Hepatocyte (in vitro differentiated cells): ENCODE results near the gene CDK9. TPM values are rescaled to one million over a fixed set of nuclear protein-coding genes. Genes with fewer than 3 reads are reported as not detected.
"Not testable (repeated sequence)": the region's sequence is repeated elsewhere in the genome, so short reads cannot be mapped to it uniquely, and the experiment has no call there.

Experiments
- DNase-seq: peaks from one replicate; pipeline ENCODE4 v3.0.0-alpha.2; 2016; ENCODE audit warnings: low spot score
- H2AFZ ChIP-seq: fragments of 200-600 bp; sonication (generic); 2 replicates; pipeline ENCODE4 v1.6.0; 2016; ENCODE audit warnings: antibody characterized with exemption, mild to moderate bottlenecking
- H3K27ac ChIP-seq: fragments of 200-600 bp; sonication (generic); 2 replicates; pipeline ENCODE4 v1.5.1; 2016; ENCODE audit warnings: mild to moderate bottlenecking
- H3K27me3 ChIP-seq: fragments of 200-600 bp; sonication (generic); 2 replicates; pipeline ENCODE4 v1.6.1; 2016
- H3K36me3 ChIP-seq: fragments of 200-600 bp; sonication (generic); replicated peaks from 2 replicates; pipeline ENCODE4 v1.5.1; 2016; ENCODE audit warnings: low read depth; ENCODE audit not compliant: insufficient read depth
- H3K4me1 ChIP-seq: fragments of 200-600 bp; sonication (generic); 2 replicates; pipeline ENCODE4 v1.5.1; 2016; ENCODE audit warnings: mild to moderate bottlenecking, moderate library complexity; ENCODE audit not compliant: insufficient read depth
- H3K4me2 ChIP-seq: fragments of 200-600 bp; sonication (generic); 2 replicates; pipeline ENCODE4 v1.6.0; 2016
- H3K4me3 ChIP-seq: fragments of 200-600 bp; sonication (generic); 2 replicates; pipeline ENCODE4 v1.5.1; 2016; ENCODE audit warnings: mild to moderate bottlenecking
- H3K79me2 ChIP-seq: fragments of 200-600 bp; sonication (generic); 2 replicates; pipeline ENCODE4 v1.6.0; 2017; ENCODE audit warnings: mild to moderate bottlenecking
- H3K9me2 ChIP-seq: fragments of 200-600 bp; sonication (generic); replicated peaks from 2 replicates; pipeline ENCODE4 v1.6.0; 2017; ENCODE audit warnings: mild to moderate bottlenecking; ENCODE audit not compliant: insufficient read depth
- H3K9me3 ChIP-seq: fragments of 200-600 bp; sonication (generic); 2 replicates; pipeline ENCODE4 v1.5.1; 2016; ENCODE audit warnings: low read depth, mild to moderate bottlenecking
- H4K20me1 ChIP-seq: fragments of 200-600 bp; sonication (generic); 2 replicates; pipeline ENCODE4 v1.6.0; 2016; ENCODE audit warnings: mild to moderate bottlenecking; ENCODE audit not compliant: insufficient read depth, poor library complexity, severe bottlenecking
- EZH2 ChIP-seq: fragments of 200-600 bp; sonication (generic); IDR thresholded peaks from 2 replicates; pipeline ENCODE4 v1.6.1; 2016; ENCODE audit warnings: antibody characterized with exemption, mild to moderate bottlenecking, borderline replicate concordance
- EZH2phosphoT487 ChIP-seq: fragments of 200-600 bp; sonication (generic); IDR thresholded peaks from one replicate; pipeline ENCODE4 v1.6.1; 2018; ENCODE audit warnings: antibody characterized with exemption, mild to moderate bottlenecking, low read depth, moderate library complexity; ENCODE audit not compliant: unreplicated experiment, severe bottlenecking
- WGBS: methylation state at CpG from one replicate; pipeline ENCODE4 v1.1.6; 2016; ENCODE audit warnings: low lambda C conversion rate; ENCODE audit errors: missing lambda C conversion rate; 5-methylcytosine and 5-hydroxymethylcytosine counted together
- polyA plus RNA-seq: library from polyadenylated mRNA; unstranded; fragments of >200 nt; fragmentation: Nextera tagmentation; extraction: Ambion mirVana; gene quantifications from 2 replicates; pipeline ENCODE4 v1.2.1, GENCODE V29; 2016
- total RNA-seq: library from RNA; depleted of rRNA; stranded (reverse); fragments of >200 nt; gene quantifications from 2 replicates; pipeline ENCODE4 v1.2.3, GENCODE V29; 2014
- TF ChIP-seq, protein P1 (sequence below): fragments of 200-600 bp; sonication (generic); IDR thresholded peaks from 2 replicates; pipeline ENCODE4 v1.5.1; 2016; ENCODE audit warnings: antibody characterized with exemption, mild to moderate bottlenecking; ENCODE audit not compliant: poor library complexity

CDK9 gene
- total and polyA plus RNA-seq, 2 experiments from 2014 or later = 84.6 to 91.4 TPM

DNA sequence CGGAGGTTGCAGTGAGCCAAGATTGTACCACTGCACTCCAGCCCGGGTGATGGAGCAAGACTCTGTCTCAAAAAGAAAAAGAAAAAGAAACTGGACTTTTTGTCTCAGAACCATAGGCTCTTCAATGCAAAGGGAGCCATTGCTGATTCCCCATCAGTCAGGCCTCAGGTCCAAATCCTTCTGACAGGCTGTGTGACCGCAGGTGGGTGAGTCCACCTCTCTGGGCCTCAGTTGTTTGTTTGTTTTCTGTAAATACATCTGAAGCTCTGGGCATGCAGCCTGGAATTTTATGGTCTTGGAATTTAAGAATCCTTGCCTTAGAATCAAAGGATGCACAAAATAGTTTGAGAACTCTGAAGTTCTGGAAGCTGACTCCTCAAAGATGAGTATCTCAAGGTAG, 29.6 kb upstream of the CDK9 start:
- H4K20me1 ChIP-seq = no peaks in the 10 kb centered on the region
- H3K27me3 ChIP-seq = peaks cover 47% of the 10 kb centered on the region
- TF ChIP-seq EZH2 = no peak
- no peak for TF ChIP-seq EZH2phosphoT487
- TF ChIP-seq, protein P1, sequence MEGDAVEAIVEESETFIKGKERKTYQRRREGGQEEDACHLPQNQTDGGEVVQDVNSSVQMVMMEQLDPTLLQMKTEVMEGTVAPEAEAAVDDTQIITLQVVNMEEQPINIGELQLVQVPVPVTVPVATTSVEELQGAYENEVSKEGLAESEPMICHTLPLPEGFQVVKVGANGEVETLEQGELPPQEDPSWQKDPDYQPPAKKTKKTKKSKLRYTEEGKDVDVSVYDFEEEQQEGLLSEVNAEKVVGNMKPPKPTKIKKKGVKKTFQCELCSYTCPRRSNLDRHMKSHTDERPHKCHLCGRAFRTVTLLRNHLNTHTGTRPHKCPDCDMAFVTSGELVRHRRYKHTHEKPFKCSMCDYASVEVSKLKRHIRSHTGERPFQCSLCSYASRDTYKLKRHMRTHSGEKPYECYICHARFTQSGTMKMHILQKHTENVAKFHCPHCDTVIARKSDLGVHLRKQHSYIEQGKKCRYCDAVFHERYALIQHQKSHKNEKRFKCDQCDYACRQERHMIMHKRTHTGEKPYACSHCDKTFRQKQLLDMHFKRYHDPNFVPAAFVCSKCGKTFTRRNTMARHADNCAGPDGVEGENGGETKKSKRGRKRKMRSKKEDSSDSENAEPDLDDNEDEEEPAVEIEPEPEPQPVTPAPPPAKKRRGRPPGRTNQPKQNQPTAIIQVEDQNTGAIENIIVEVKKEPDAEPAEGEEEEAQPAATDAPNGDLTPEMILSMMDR = no peak
- 100% methylated on average over 3 of the region's 3 CpGs for WGBS
- H3K9me2 ChIP-seq = no peaks in the 10 kb centered on the region
- H3K4me1 ChIP-seq = no peaks in the 10 kb centered on the region
- no peak overlapping the region for H3K4me2 ChIP-seq
- no peak overlapping the region for H3K4me3 ChIP-seq
- H3K9me3 ChIP-seq = no peaks in the 10 kb centered on the region
- no peaks in the 10 kb centered on the region for H3K79me2 ChIP-seq
- H3K36me3 ChIP-seq = no peaks in the 10 kb centered on the region
- H3K27ac ChIP-seq = no peak overlapping the region
- no peak overlapping the region for H2AFZ ChIP-seq
- no peak for DNase-seq

DNA sequence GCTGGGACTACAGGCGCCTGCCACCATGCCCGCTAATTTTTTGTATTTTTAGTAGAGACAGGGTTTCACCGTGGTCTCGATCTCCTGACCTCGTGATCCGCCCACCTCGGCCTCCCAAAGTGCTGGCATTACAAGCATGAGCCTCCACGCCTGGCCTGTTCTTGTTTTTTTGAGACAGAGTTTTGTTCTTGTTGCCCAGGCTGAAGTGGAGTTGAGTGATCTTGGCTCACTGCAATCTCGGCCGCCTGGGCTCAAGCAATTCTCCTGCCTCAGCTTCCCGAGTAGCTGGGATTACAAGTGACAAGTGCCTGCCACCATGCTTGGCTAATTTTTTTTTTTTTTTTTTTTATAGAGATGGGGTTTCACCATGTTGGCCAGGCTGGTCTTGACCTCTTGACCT, 29.1 kb upstream of the CDK9 start:
- H3K4me1 ChIP-seq, H4K20me1 ChIP-seq, DNase-seq, H3K9me3 ChIP-seq, H3K4me3 ChIP-seq, H3K27ac ChIP-seq, H3K79me2 ChIP-seq, H3K36me3 ChIP-seq, H3K4me2 ChIP-seq, H3K9me2 ChIP-seq, H2AFZ ChIP-seq: not testable (repeated sequence)
- WGBS = 87% methylated on average over 11 of the region's 11 CpGs
- peaks cover 47% of the 10 kb centered on the region for H3K27me3 ChIP-seq

GRCh38 chr9:127758843-127759242, 27.0 kb upstream of the CDK9 start:
- H3K27ac ChIP-seq = no peak overlapping the region
- no peaks in the 10 kb centered on the region for H3K9me3 ChIP-seq
- H3K9me2 ChIP-seq = no peaks in the 10 kb centered on the region
- H3K27me3 ChIP-seq = peaks cover 35% of the 10 kb centered on the region
- no peak overlapping the region for H3K4me3 ChIP-seq
- H4K20me1 ChIP-seq = no peaks in the 10 kb centered on the region
- no peak for DNase-seq
- WGBS = 74% methylated on average over 5 of the region's 5 CpGs
- no peaks in the 10 kb centered on the region for H3K36me3 ChIP-seq
- H3K4me1 ChIP-seq = no peaks in the 10 kb centered on the region
- TF ChIP-seq EZH2phosphoT487 (no peak), EZH2 (no peak)
- TF ChIP-seq, protein P1 = no peak
- H2AFZ ChIP-seq = no peak overlapping the region
- H3K4me2 ChIP-seq = no peak overlapping the region
- no peaks in the 10 kb centered on the region for H3K79me2 ChIP-seq

DNA sequence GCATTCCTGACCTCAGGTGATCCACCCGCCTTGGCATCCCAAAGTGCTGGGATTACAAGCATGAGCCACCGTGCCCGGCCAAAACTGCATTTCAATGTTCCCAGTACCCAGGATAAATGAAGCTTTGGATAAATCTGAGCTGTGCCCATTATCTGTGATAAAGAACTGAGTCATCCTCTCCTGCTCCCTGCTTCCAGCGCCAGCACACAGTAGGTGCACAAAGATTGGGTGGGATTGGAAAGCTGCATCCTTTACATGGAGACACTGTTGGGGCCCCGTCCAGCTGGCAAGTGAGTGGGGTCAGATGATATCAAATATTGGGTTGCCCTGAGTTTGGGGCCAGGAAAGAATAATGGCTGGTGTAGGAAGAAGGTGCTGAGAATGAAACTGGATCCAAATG, 24.8 kb upstream of the CDK9 start:
- H3K36me3 ChIP-seq = no peaks in the 10 kb centered on the region
- 81% methylated on average over 5 of the region's 5 CpGs for WGBS
- no peaks in the 10 kb centered on the region for H4K20me1 ChIP-seq
- no peaks in the 10 kb centered on the region for H3K9me3 ChIP-seq
- no peak for DNase-seq
- H3K27ac ChIP-seq = no peak overlapping the region
- no peak overlapping the region for H3K4me3 ChIP-seq
- no peaks in the 10 kb centered on the region for H3K9me2 ChIP-seq
- TF ChIP-seq, protein P1 = no peak
- no peak for TF ChIP-seq EZH2phosphoT487
- TF ChIP-seq EZH2 = no peak
- H3K79me2 ChIP-seq = no peaks in the 10 kb centered on the region
- H3K27me3 ChIP-seq = peaks cover 17% of the 10 kb centered on the region
- H3K4me2 ChIP-seq = no peak overlapping the region
- no peaks in the 10 kb centered on the region for H3K4me1 ChIP-seq
- H2AFZ ChIP-seq = no peak overlapping the region
